Panc1 (cell line): ENCODE results near the gene TMPRSS3.

Source experiments
- CTCF ChIP-seq: fragments of 450-650 bp; IDR thresholded peaks from 2 replicates; pipeline ENCODE4 v1.5.1; 2017; ENCODE audit warnings: mild to moderate bottlenecking
- POLR2AphosphoS5 ChIP-seq: IDR thresholded peaks from 2 replicates; pipeline ENCODE4 v1.6.1; 2012; ENCODE audit warnings: mild to moderate bottlenecking, low read depth, low read length, moderate library complexity
- REST ChIP-seq, 2 experiments: IDR thresholded peaks; 2 replicates each; pipeline ENCODE4 v1.6.1; 2011 to 2012; ENCODE audit warnings: low read depth in 2 of 2, control low read depth in 1 of 2, low read length in 1 of 2, mild to moderate bottlenecking in 1 of 2, moderate library complexity in 1 of 2; ENCODE audit not compliant: insufficient read depth in 1 of 2
- SIN3A ChIP-seq: IDR thresholded peaks from 2 replicates; pipeline ENCODE4 v1.6.1; 2012; ENCODE audit warnings: low read depth, mild to moderate bottlenecking, low read length, moderate library complexity, borderline replicate concordance; ENCODE audit not compliant: insufficient read depth
- TCF7L2 ChIP-seq: IDR thresholded peaks from 2 replicates; pipeline ENCODE4 v1.6.1; 2011; ENCODE audit warnings: mild to moderate bottlenecking, low read depth, low read length, inconsistent platforms

GRCh38 chr21:42405064-42406013, 9.5 kb upstream of the TMPRSS3 start:
- TF ChIP-seq SIN3A, result no peak
- no peak for TF ChIP-seq CTCF
- no peak for TF ChIP-seq POLR2AphosphoS5
- no peak for TF ChIP-seq REST (IDR thresholded peaks at IDR 0.05; ENCODE audit: insufficient read depth in 1 of 2, low read depth in 2 of 2, low read length in 1 of 2)
- no peak for TF ChIP-seq TCF7L2
